Breast epithelium (tissue), 3 donors: ENCODE results near the gene TIGD4.

Source experiments
- CTCF ChIP-seq, 3 donors: fragments of 450-650 bp; IDR thresholded peaks; one replicate each; pipeline ENCODE4 v1.5.1; 2016 to 2017; ENCODE audit warnings: antibody characterized with exemption in 3 of 3, mild to moderate bottlenecking in 3 of 3, moderate library complexity in 3 of 3
- POLR2A ChIP-seq: fragments of 450-650 bp; IDR thresholded peaks from one replicate; pipeline ENCODE4 v1.6.1; 2016; ENCODE audit warnings: antibody characterized with exemption, mild to moderate bottlenecking, moderate library complexity
- POLR2AphosphoS5 ChIP-seq, 3 donors: sonication (generic); formaldehyde crosslinking; IDR thresholded peaks; one replicate each; pipeline ENCODE4 v1.6.1; 2017; ENCODE audit warnings: antibody characterized with exemption in 3 of 3

DNA sequence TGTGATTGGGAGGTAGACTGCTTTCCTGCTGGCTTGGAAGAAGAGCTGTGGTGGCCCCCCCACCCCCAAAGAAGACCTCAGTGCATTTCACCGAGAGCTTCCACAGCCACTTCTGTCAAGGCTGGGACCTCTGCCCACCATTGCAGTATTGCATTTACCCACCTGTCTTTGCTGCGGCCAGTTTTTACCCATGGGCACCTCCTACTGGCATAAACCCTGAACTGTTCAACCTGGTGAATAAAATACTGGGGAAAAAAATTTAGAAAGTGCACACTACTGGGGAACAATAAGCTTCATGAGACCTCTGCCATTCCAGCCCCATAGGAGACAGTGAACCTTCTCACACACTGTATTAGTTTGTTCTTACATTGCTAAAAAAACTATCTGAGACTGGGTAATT, 40.5 kb upstream of the TIGD4 start:
- TF ChIP-seq POLR2A: no peak
- TF ChIP-seq CTCF (IDR thresholded peaks at IDR 0.05): no peak
- TF ChIP-seq POLR2AphosphoS5 (IDR thresholded peaks at IDR 0.05): no peak
